Tibial nerve (tissue), 4 donors: ENCODE data around the gene SLC35B2. TPM values are rescaled to one million over a fixed set of nuclear protein-coding genes. Genes with fewer than 3 reads are reported as not detected.
"Not testable (repeated sequence)": the region's sequence is repeated elsewhere in the genome, so short reads cannot be mapped to it uniquely, and the experiment has no call there.

Experiments
- DNase-seq, 2 donors: peaks; one replicate each; pipeline ENCODE4 v3.0.0-alpha.2; 2019; ENCODE audit warnings: low spot score in 2 of 2
- H3K27ac ChIP-seq, 4 donors: fragments of 200-600 bp; sonication (generic) in 3 of 4; one replicate each; pipeline ENCODE4 v1.5.1; 2017 to 2019; ENCODE audit warnings: mild to moderate bottlenecking in 1 of 4
- H3K27me3 ChIP-seq, 2 donors: fragments of 200-600 bp; sonication (generic) in 1 of 2; one replicate each; pipeline versions ENCODE4 v1.5.1 to v1.6.0; 2017 to 2019
- H3K36me3 ChIP-seq, 3 donors: fragments of 200-600 bp; sonication (generic); one replicate each; pipeline ENCODE4 v1.5.1; 2018 to 2019
- H3K4me1 ChIP-seq, 4 donors: fragments of 200-600 bp; sonication (generic) in 3 of 4; one replicate each; pipeline ENCODE4 v1.5.1; 2017 to 2019
- H3K4me3 ChIP-seq, 4 donors: fragments of 200-600 bp; sonication (generic) in 3 of 4; one replicate each; pipeline ENCODE4 v1.5.1; 2017 to 2019; ENCODE audit warnings: mild to moderate bottlenecking in 1 of 4, moderate library complexity in 1 of 4
- H3K9me3 ChIP-seq, 4 donors: fragments of 200-600 bp; sonication (generic) in 3 of 4; one replicate each; pipeline ENCODE4 v1.5.1; 2017 to 2019
- CTCF ChIP-seq, 5 experiments: fragments of 200-600 bp in 3 of 5; fragments of 450-650 bp in 2 of 5; sonication (generic) in 3 of 5; IDR thresholded peaks; one replicate each; pipeline ENCODE4 v1.5.1; 2016 to 2019; ENCODE audit warnings: antibody characterized with exemption in 5 of 5, mild to moderate bottlenecking in 3 of 5, moderate library complexity in 2 of 5
- EP300 ChIP-seq, 2 donors: sonication (generic); formaldehyde crosslinking; IDR thresholded peaks; one replicate each; pipeline ENCODE4 v1.6.1; 2017; ENCODE audit warnings: antibody characterized with exemption in 2 of 2, mild to moderate bottlenecking in 1 of 2
- POLR2A ChIP-seq, 2 donors: fragments of 450-650 bp; IDR thresholded peaks; one replicate each; pipeline ENCODE4 v1.6.1; 2017; ENCODE audit warnings: antibody characterized with exemption in 2 of 2, mild to moderate bottlenecking in 2 of 2, moderate library complexity in 2 of 2
- WGBS, 2 donors: methylation state at CpG; one replicate each; pipeline ENCODE4 v1.1.5; 2018; 5-methylcytosine and 5-hydroxymethylcytosine counted together
- total RNA-seq, 4 donors: library from RNA; depleted of rRNA; stranded (reverse); fragments of >200 nt; gene quantifications; one replicate each; pipeline ENCODE4 v1.1.0, GENCODE V29; 2016

SLC35B2 gene
- total RNA-seq, 4 donors from 2014 or later = 28.0 to 34.1 (median 33.1) TPM

GRCh38 chr6:44234101-44235025 lies 23.0 kb downstream of the SLC35B2 start:
- peaks cover 4 to 70% (median 29%) of the 10 kb centered on the region in 4 donors for H3K4me1 ChIP-seq
- H3K4me3 ChIP-seq = no peak overlapping the region
- WGBS, 2 donors = 10 to 18% methylated on average over 5 of the region's 5 CpGs
- DNase-seq = peak; percentile 49 to 69
- peak in 1 of 2 donors; percentile 18 for TF ChIP-seq POLR2A (IDR thresholded peaks at IDR 0.05)
- peak in 1 of 2 donors; percentile 39 for TF ChIP-seq EP300 (IDR thresholded peaks at IDR 0.05)
- peak; percentile 61 to 81 (median 68) for TF ChIP-seq CTCF (IDR thresholded peaks at IDR 0.05)
- no peaks in the 10 kb centered on the region for H3K9me3 ChIP-seq
- H3K27me3 ChIP-seq = no peaks in the 10 kb centered on the region
- peaks cover 0 to 37% (median 0%) of the 10 kb centered on the region in 3 donors for H3K36me3 ChIP-seq
- H3K27ac ChIP-seq = peak overlapping the region; percentile 45 to 91 (median 79)

DNA sequence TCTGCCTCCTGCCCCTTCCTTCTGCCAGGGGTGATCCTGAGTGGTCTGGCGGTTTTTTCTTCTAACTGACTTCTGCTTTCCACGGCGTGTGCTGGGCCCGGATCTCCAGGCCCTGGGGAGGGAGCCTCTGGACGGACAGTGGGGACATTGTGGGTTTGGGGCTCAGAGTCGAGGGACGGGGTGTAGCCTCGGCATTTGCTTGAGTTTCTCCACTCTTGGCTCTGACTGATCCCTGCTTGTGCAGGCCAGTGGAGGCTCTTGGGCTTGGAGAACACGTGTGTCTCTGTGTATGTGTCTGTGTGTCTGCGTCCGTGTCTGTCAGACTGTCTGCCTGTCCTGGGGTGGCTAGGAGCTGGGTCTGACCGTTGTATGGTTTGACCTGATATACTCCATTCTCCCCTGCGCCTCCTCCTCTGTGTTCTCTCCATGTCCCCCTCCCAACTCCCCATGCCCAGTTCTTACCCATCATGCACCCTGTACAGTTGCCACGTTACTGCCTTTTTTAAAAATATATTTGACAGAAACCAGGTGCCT lies 23.7 kb downstream of the SLC35B2 start:
- H3K9me3 ChIP-seq = no peaks in the 10 kb centered on the region
- 54 to 55% methylated on average over 14 of the region's 14 CpGs for WGBS, 2 donors
- DNase-seq = no peak
- no peak for TF ChIP-seq POLR2A (IDR thresholded peaks at IDR 0.05)
- no peak for TF ChIP-seq CTCF (IDR thresholded peaks at IDR 0.05)
- TF ChIP-seq EP300 (IDR thresholded peaks at IDR 0.05) = no peak
- no peak overlapping the region for H3K4me3 ChIP-seq
- no peaks in the 10 kb centered on the region for H3K27me3 ChIP-seq
- H3K4me1 ChIP-seq = peaks cover 4 to 75% (median 30%) of the 10 kb centered on the region in 4 donors
- peaks cover 0 to 37% (median 0%) of the 10 kb centered on the region in 3 donors for H3K36me3 ChIP-seq
- H3K27ac ChIP-seq = peak overlapping the region; percentile 45 to 91 (median 79)

GRCh38 chr6:44232676-44233566 lies 24.4 kb downstream of the SLC35B2 start:
- H3K27ac ChIP-seq = peak overlapping the region; percentile 45 to 91 (median 79)
- no peak overlapping the region for H3K4me3 ChIP-seq
- no peaks in the 10 kb centered on the region for H3K9me3 ChIP-seq
- WGBS, 2 donors = 77 to 86% methylated on average over 16 of the region's 16 CpGs
- no peak for TF ChIP-seq CTCF (IDR thresholded peaks at IDR 0.05)
- TF ChIP-seq EP300 (IDR thresholded peaks at IDR 0.05) = no peak
- TF ChIP-seq POLR2A (IDR thresholded peaks at IDR 0.05) = no peak
- peaks cover 0 to 37% (median 0%) of the 10 kb centered on the region in 3 donors for H3K36me3 ChIP-seq
- peaks cover 4 to 77% (median 28%) of the 10 kb centered on the region in 4 donors for H3K4me1 ChIP-seq
- no peaks in the 10 kb centered on the region for H3K27me3 ChIP-seq
- DNase-seq = no peak

GRCh38 chr6:44231426-44231825 lies 25.9 kb downstream of the SLC35B2 start:
- H3K9me3 ChIP-seq, H3K4me3 ChIP-seq, DNase-seq, H3K27me3 ChIP-seq: not testable (repeated sequence)
- Histone ChIP-seq H3K4me1 (peaks cover 4 to 82% (median 33%) of the 10 kb centered on the region in 4 donors), H3K27ac (peak overlapping the region in 2 of 4 donors; percentile 26 to 62), H3K36me3 (peaks cover 0 to 37% (median 0%) of the 10 kb centered on the region in 3 donors)
- WGBS, 2 donors = 77 to 81% methylated on average over 9 of the region's 9 CpGs

GRCh38 chr6:44230034-44230675 lies 27.2 kb downstream of the SLC35B2 start:
- TF ChIP-seq CTCF (IDR thresholded peaks at IDR 0.05) (no peak), EP300 (IDR thresholded peaks at IDR 0.05) (no peak), POLR2A (IDR thresholded peaks at IDR 0.05) (no peak)
- H3K4me1 ChIP-seq = peaks cover 4 to 90% (median 38%) of the 10 kb centered on the region in 4 donors
- whole genome bisulfite sequencing, 2 donors = 84% methylated on average over 9 to 10 of the region's 10 CpGs
- H3K36me3 ChIP-seq = peaks cover 0 to 37% (median 0%) of the 10 kb centered on the region in 3 donors
- no peaks in the 10 kb centered on the region for H3K9me3 ChIP-seq
- no peaks in the 10 kb centered on the region for H3K27me3 ChIP-seq
- DNase-seq = no peak
- H3K4me3 ChIP-seq = no peak overlapping the region
- H3K27ac ChIP-seq = peak overlapping the region in 2 of 4 donors; percentile 26 to 62
